Stimulated activated memory B cell treated with anti-CD40 and anti-IgM and Interleukin-4, amounts not matched to agents 10 μg/mL and 1 μg/mL and 100 μg/mL, for 72 hours (primary cell): ENCODE measurements around the gene SEPTIN5.
A peak's percentile ranks its signal among the peaks of the same experiment; 100 is the strongest.

Experiments used
- ATAC-seq: fragments of 150-1000 bp; cut with Tn5 transposase; 2 replicates; pipeline ENCODE4 v1.10.0; 2021
- H3K27ac Mint-ChIP-seq: one replicate; pipeline ENCODE4 v1.8.0; 2022; ENCODE audit warnings: mild to moderate bottlenecking, mixed read lengths
- H3K27me3 Mint-ChIP-seq: one replicate; pipeline ENCODE4 v1.8.0; 2022; ENCODE audit warnings: mixed read lengths
- H3K36me3 Mint-ChIP-seq: one replicate; pipeline ENCODE4 v1.8.0; 2022; ENCODE audit warnings: mixed read lengths
- H3K4me1 Mint-ChIP-seq: one replicate; pipeline ENCODE4 v1.8.0; 2022; ENCODE audit warnings: mixed read lengths
- H3K4me3 Mint-ChIP-seq: one replicate; pipeline ENCODE4 v1.8.0; 2022; ENCODE audit warnings: mild to moderate bottlenecking, moderate library complexity, mixed read lengths
- H3K9me3 Mint-ChIP-seq: one replicate; pipeline ENCODE4 v1.8.0; 2022; ENCODE audit warnings: mixed read lengths

SEPTIN5 gene

GRCh38 chr22:19709063-19709769 lies 5.1 kb upstream of the SEPTIN5 start:
- H3K9me3 Mint-ChIP-seq = no peaks in the 10 kb centered on the region
- no peak for ATAC-seq
- H3K4me3 Mint-ChIP-seq = no peak overlapping the region
- H3K27ac Mint-ChIP-seq = no peak overlapping the region
- no peaks in the 10 kb centered on the region for H3K36me3 Mint-ChIP-seq
- no peaks in the 10 kb centered on the region for H3K4me1 Mint-ChIP-seq
- H3K27me3 Mint-ChIP-seq = peaks cover 77% of the 10 kb centered on the region

- Mint-ChIP-seq H3K27me3 (peaks cover 78% of the 10 kb centered on the region), H3K4me1 (no peaks in the 10 kb centered on the region), H3K4me3 (no peak overlapping the region), H3K36me3 (no peaks in the 10 kb centered on the region), H3K9me3 (no peaks in the 10 kb centered on the region), H3K27ac (no peak overlapping the region)
- no peak for ATAC-seq
Measured at GRCh38 chr22:19710020-19710768, 4.1 kb upstream of the SEPTIN5 start.

GRCh38 chr22:19710769-19711106 lies 3.6 kb upstream of the SEPTIN5 start:
- H3K9me3 Mint-ChIP-seq = no peaks in the 10 kb centered on the region
- peaks cover 78% of the 10 kb centered on the region for H3K27me3 Mint-ChIP-seq
- no peak for ATAC-seq
- no peak overlapping the region for H3K4me3 Mint-ChIP-seq
- no peak overlapping the region for H3K27ac Mint-ChIP-seq
- H3K4me1 Mint-ChIP-seq = no peaks in the 10 kb centered on the region
- H3K36me3 Mint-ChIP-seq = no peaks in the 10 kb centered on the region

GRCh38 chr22:19713245-19713644 lies 1.1 kb upstream of the SEPTIN5 start:
- H3K27ac Mint-ChIP-seq = no peak overlapping the region
- peaks cover 87% of the 10 kb centered on the region for H3K27me3 Mint-ChIP-seq
- H3K4me3 Mint-ChIP-seq = no peak overlapping the region
- H3K9me3 Mint-ChIP-seq = no peaks in the 10 kb centered on the region
- peaks cover 6% of the 10 kb centered on the region for H3K4me1 Mint-ChIP-seq
- no peak for ATAC-seq
- H3K36me3 Mint-ChIP-seq = no peaks in the 10 kb centered on the region

- Mint-ChIP-seq H3K4me1 (peaks cover 6% of the 10 kb centered on the region), H3K27ac (no peak overlapping the region), H3K4me3 (peak overlapping the region; percentile 40), H3K9me3 (no peaks in the 10 kb centered on the region), H3K27me3 (peaks cover 82% of the 10 kb centered on the region), H3K36me3 (no peaks in the 10 kb centered on the region)
- ATAC-seq = no peak
Measured at GRCh38 chr22:19713650-19714311, 522 bp upstream of the SEPTIN5 start.

GRCh38 chr22:19715188-19715930 lies 1.1 kb downstream of the SEPTIN5 start:
- H3K4me1 Mint-ChIP-seq = peaks cover 13% of the 10 kb centered on the region
- H3K27ac Mint-ChIP-seq = no peak overlapping the region
- peak overlapping the region; percentile 29 for H3K4me3 Mint-ChIP-seq
- no peaks in the 10 kb centered on the region for H3K36me3 Mint-ChIP-seq
- peaks cover 81% of the 10 kb centered on the region for H3K27me3 Mint-ChIP-seq
- no peaks in the 10 kb centered on the region for H3K9me3 Mint-ChIP-seq
- peak; percentile 18 for ATAC-seq

GRCh38 chr22:19716041-19716828 lies 1.9 kb downstream of the SEPTIN5 start:
- Mint-ChIP-seq H3K9me3 (no peaks in the 10 kb centered on the region), H3K4me3 (no peak overlapping the region), H3K27me3 (peaks cover 81% of the 10 kb centered on the region), H3K36me3 (no peaks in the 10 kb centered on the region), H3K27ac (no peak overlapping the region), H3K4me1 (peaks cover 13% of the 10 kb centered on the region)
- ATAC-seq = no peak

- Mint-ChIP-seq H3K36me3 (no peaks in the 10 kb centered on the region), H3K4me1 (peaks cover 13% of the 10 kb centered on the region), H3K27ac (no peak overlapping the region), H3K9me3 (no peaks in the 10 kb centered on the region), H3K4me3 (no peak overlapping the region), H3K27me3 (peaks cover 83% of the 10 kb centered on the region)
- no peak for ATAC-seq
Measured at GRCh38 chr22:19716829-19717105, 2.5 kb downstream of the SEPTIN5 start.

- Mint-ChIP-seq H3K9me3 (no peaks in the 10 kb centered on the region), H3K4me1 (peaks cover 13% of the 10 kb centered on the region), H3K4me3 (no peak overlapping the region), H3K27ac (no peak overlapping the region), H3K27me3 (peaks cover 80% of the 10 kb centered on the region), H3K36me3 (no peaks in the 10 kb centered on the region)
- no peak for ATAC-seq
Measured at GRCh38 chr22:19717181-19717580, 2.9 kb downstream of the SEPTIN5 start.

- Mint-ChIP-seq H3K4me1 (peaks cover 17% of the 10 kb centered on the region), H3K27ac (no peak overlapping the region), H3K27me3 (peaks cover 80% of the 10 kb centered on the region), H3K4me3 (peak overlapping the region; percentile 64), H3K36me3 (no peaks in the 10 kb centered on the region), H3K9me3 (no peaks in the 10 kb centered on the region)
- ATAC-seq = peak; percentile 77
Measured at GRCh38 chr22:19717691-19718455, 3.6 kb downstream of the SEPTIN5 start.

- peak overlapping the region; percentile 45 for H3K4me3 Mint-ChIP-seq
- peaks cover 24% of the 10 kb centered on the region for H3K4me1 Mint-ChIP-seq
- H3K9me3 Mint-ChIP-seq = no peaks in the 10 kb centered on the region
- no peak for ATAC-seq
- no peaks in the 10 kb centered on the region for H3K36me3 Mint-ChIP-seq
- H3K27ac Mint-ChIP-seq = no peak overlapping the region
- peaks cover 80% of the 10 kb centered on the region for H3K27me3 Mint-ChIP-seq
Measured at GRCh38 chr22:19718456-19719049, 4.2 kb downstream of the SEPTIN5 start.

GRCh38 chr22:19719050-19719482 lies 4.8 kb downstream of the SEPTIN5 start:
- H3K27me3 Mint-ChIP-seq = peaks cover 77% of the 10 kb centered on the region
- no peak for ATAC-seq

GRCh38 chr22:19719488-19720021 lies 5.3 kb downstream of the SEPTIN5 start:
- Mint-ChIP-seq H3K9me3 (no peaks in the 10 kb centered on the region), H3K36me3 (no peaks in the 10 kb centered on the region), H3K27me3 (peaks cover 81% of the 10 kb centered on the region), H3K4me3 (peak overlapping the region; percentile 50), H3K27ac (no peak overlapping the region), H3K4me1 (peaks cover 27% of the 10 kb centered on the region)
- no peak for ATAC-seq

More at GRCh38 chr22:19719050-19719482, 4.8 kb downstream of the SEPTIN5 start:
- Mint-ChIP-seq H3K4me1 (peaks cover 26% of the 10 kb centered on the region), H3K27ac (no peak overlapping the region), H3K36me3 (no peaks in the 10 kb centered on the region), H3K9me3 (no peaks in the 10 kb centered on the region), H3K4me3 (peak overlapping the region; percentile 50)
